H1 (cell line): ENCODE results near the gene LRRC18. TPM values are rescaled to one million over a fixed set of nuclear protein-coding genes. Genes with fewer than 3 reads are reported as not detected.

Experiments used
- CTCF ChIA-PET: fragments of 300-600 bp; sonication (Branson Sonifier 250); formaldehyde crosslinking; loops from one replicate; lab custom pipeline; 2021; ENCODE audit not compliant: partially characterized antibody; lab: Charles Lee
- POLR2A ChIA-PET: fragments of 300-600 bp; sonication (Branson Sonifier 250); formaldehyde crosslinking; loops from one replicate; lab custom pipeline; 2021; ENCODE audit warnings: inconsistent platforms; ENCODE audit not compliant: partially characterized antibody; lab: Charles Lee
- DNase-seq, 2 experiments: peaks; one replicate each; pipeline versions ENCODE4 v3.0.0 to v3.0.0-alpha.2; 2010 to 2022; ENCODE audit warnings: low spot score in 2 of 2, low read depth in 1 of 2, mixed read lengths in 1 of 2
- FAIRE-seq: peaks from 2 replicates; lab custom pipeline; 2011; peaks lifted over from hg19 to GRCh38; lab: Jason Lieb, UNC
- H2AFZ ChIP-seq: 2 replicates; pipeline ENCODE4 v1.8.1; 2012; ENCODE audit warnings: low read length, inconsistent platforms
- H2AK5ac ChIP-seq: 2 replicates; pipeline ENCODE4 v1.6.1; 2013; ENCODE audit warnings: low read depth, low read length
- H2BK120ac ChIP-seq: replicated peaks from 2 replicates; pipeline ENCODE3; 2013; ENCODE audit warnings: low read depth, low read length, inconsistent platforms
- H2BK12ac ChIP-seq: 2 replicates; pipeline ENCODE4 v1.6.1; 2013; ENCODE audit warnings: low read depth, low read length
- H2BK15ac ChIP-seq: 2 replicates; pipeline ENCODE4 v1.6.1; 2013; ENCODE audit warnings: low read length
- H2BK20ac ChIP-seq: 2 replicates; pipeline ENCODE4 v1.6.1; 2013; ENCODE audit warnings: low read length
- H2BK5ac ChIP-seq: 2 replicates; pipeline ENCODE4 v1.6.1; 2013; ENCODE audit warnings: low read depth, low read length
- H3K14ac ChIP-seq: 2 replicates; pipeline ENCODE4 v1.6.1; 2013; ENCODE audit warnings: inconsistent platforms; ENCODE audit not compliant: insufficient read length
- H3K18ac ChIP-seq: 2 replicates; pipeline ENCODE4 v1.6.1; 2013; ENCODE audit warnings: low read length; ENCODE audit errors: extremely low read depth
- H3K23ac ChIP-seq: 2 replicates; pipeline ENCODE4 v1.6.1; 2013; ENCODE audit warnings: inconsistent platforms; ENCODE audit not compliant: insufficient read length
- H3K23me2 ChIP-seq: 2 replicates; pipeline ENCODE4 v1.6.1; 2013; ENCODE audit warnings: low read depth, low read length
- H3K27ac ChIP-seq: 2 replicates; pipeline ENCODE4 v1.6.1; 2011; ENCODE audit warnings: low read depth, low read length, inconsistent platforms
- H3K27me3 ChIP-seq, 4 experiments: replicated peaks in 1 of 4; 1 replicate in 1 of 4; 2 replicates in 3 of 4; pipeline versions ENCODE4 v1.6.1 to v1.8.1; 2011 to 2013; ENCODE audit warnings: low read length in 3 of 4, mild to moderate bottlenecking in 3 of 4, inconsistent platforms in 2 of 4, mixed read lengths in 2 of 4, moderate library complexity in 1 of 4; ENCODE audit not compliant: control insufficient read depth in 3 of 4, insufficient read depth in 3 of 4; ENCODE audit errors: extremely low read depth in 1 of 4
- H3K36me3 ChIP-seq, 4 experiments: 2 replicates each; pipeline versions ENCODE4 v1.6.1 to v1.8.1; 2011 to 2013; ENCODE audit warnings: mild to moderate bottlenecking in 4 of 4, low read length in 3 of 4, moderate library complexity in 2 of 4, control low read depth in 1 of 4, inconsistent platforms in 1 of 4; ENCODE audit not compliant: insufficient read depth in 4 of 4, control insufficient read depth in 2 of 4
- H3K4ac ChIP-seq: replicated peaks from 2 replicates; pipeline ENCODE3; 2013; ENCODE audit warnings: low read length, low read depth, mixed read lengths, inconsistent platforms; ENCODE audit not compliant: insufficient read length
- H3K4me1 ChIP-seq, 4 experiments: replicated peaks in 1 of 4; 1 replicate in 1 of 4; 2 replicates in 3 of 4; pipeline versions ENCODE4 v1.6.1 to v1.8.1; 2011 to 2013; ENCODE audit warnings: low read length in 3 of 4, inconsistent platforms in 2 of 4, mixed read lengths in 1 of 4; ENCODE audit not compliant: insufficient read depth in 4 of 4, control insufficient read depth in 3 of 4
- H3K4me2 ChIP-seq, 2 experiments: 2 replicates each; pipeline versions ENCODE4 v1.6.1 to v1.8.1; 2011 to 2013; ENCODE audit warnings: low read depth in 2 of 2, low read length in 2 of 2, control low read depth in 1 of 2, inconsistent platforms in 1 of 2, mild to moderate bottlenecking in 1 of 2; ENCODE audit not compliant: insufficient read depth in 1 of 2
- H3K4me3 ChIP-seq, 4 experiments: fragments of 200-600, 300-600 bp in 1 of 4; sonication (generic), shearing (Covaris generic), sonication (Bioruptor Twin) in 1 of 4; 2 replicates each; pipeline versions ENCODE4 v1.5.1 to v1.8.1; 2011 to 2016; ENCODE audit warnings: low read length in 4 of 4, low read depth in 3 of 4, control low read depth in 2 of 4, inconsistent platforms in 2 of 4, mild to moderate bottlenecking in 2 of 4, mixed read lengths in 1 of 4, moderate library complexity in 1 of 4; ENCODE audit not compliant: insufficient read depth in 2 of 4; ENCODE audit errors: extremely low read depth in 1 of 4
- H3K56ac ChIP-seq: replicated peaks from 2 replicates; pipeline ENCODE3; 2013; ENCODE audit warnings: low read depth, mild to moderate bottlenecking, mixed read lengths, low read length, inconsistent platforms; ENCODE audit not compliant: insufficient read length
- H3K79me1 ChIP-seq: 2 replicates; pipeline ENCODE4 v1.6.1; 2013; ENCODE audit warnings: low read depth, low read length, control low read depth
- H3K79me2 ChIP-seq, 2 experiments: 2 replicates each; pipeline versions ENCODE4 v1.6.1 to v1.8.1; 2012 to 2013; ENCODE audit warnings: low read length in 2 of 2, mild to moderate bottlenecking in 2 of 2, inconsistent platforms in 1 of 2; ENCODE audit not compliant: insufficient read depth in 2 of 2, control insufficient read depth in 1 of 2
- H3K9ac ChIP-seq, 4 experiments: replicated peaks in 1 of 4; 1 replicate in 1 of 4; 2 replicates in 3 of 4; pipeline versions ENCODE4 v1.6.1 to v1.8.1; 2011 to 2013; ENCODE audit warnings: low read depth in 3 of 4, low read length in 3 of 4, control low read depth in 2 of 4, mild to moderate bottlenecking in 2 of 4, moderate library complexity in 2 of 4, inconsistent platforms in 1 of 4; ENCODE audit errors: extremely low read depth in 1 of 4
- H3K9me3 ChIP-seq, 2 experiments: 2 replicates each; pipeline versions ENCODE4 v1.6.1 to v1.8.1; 2012 to 2013; ENCODE audit warnings: mild to moderate bottlenecking in 2 of 2, moderate library complexity in 2 of 2, control low read depth in 1 of 2, inconsistent platforms in 1 of 2, low read depth in 1 of 2, low read length in 1 of 2, mixed read lengths in 1 of 2; ENCODE audit not compliant: insufficient read depth in 2 of 2
- H4K20me1 ChIP-seq, 2 experiments: replicated peaks in 1 of 2; 2 replicates each; pipeline versions ENCODE3 to v1.8.1; 2011 to 2013; ENCODE audit warnings: inconsistent platforms in 2 of 2, low read length in 2 of 2, mild to moderate bottlenecking in 1 of 2; ENCODE audit not compliant: insufficient read depth in 2 of 2, control insufficient read depth in 1 of 2
- H4K5ac ChIP-seq: 2 replicates; pipeline ENCODE4 v1.6.1; 2013; ENCODE audit warnings: low read length, low read depth, mixed read lengths, inconsistent platforms; ENCODE audit not compliant: insufficient read length
- H4K8ac ChIP-seq: 2 replicates; pipeline ENCODE4 v1.8.0; 2013; ENCODE audit warnings: mild to moderate bottlenecking, moderate library complexity, low read length, inconsistent platforms; ENCODE audit not compliant: insufficient read depth; ENCODE audit errors: extremely low read depth
- H4K91ac ChIP-seq: replicated peaks from 2 replicates; pipeline ENCODE3; 2013; ENCODE audit warnings: low read length, mixed read lengths, inconsistent platforms; ENCODE audit not compliant: insufficient read length
- CHD2 ChIP-seq: IDR thresholded peaks from 2 replicates; pipeline ENCODE4 v1.6.1; 2012; ENCODE audit warnings: low read length, improper control_type of control experiment
- CTCF ChIP-seq, 3 experiments: IDR thresholded peaks; 1 replicate in 2 of 3; 2 replicates in 1 of 3; pipeline versions ENCODE4 v1.5.1 to v1.6.1; 2011; ENCODE audit warnings: low read length in 3 of 3, mild to moderate bottlenecking in 3 of 3, inconsistent platforms in 2 of 3, low read depth in 1 of 3, moderate library complexity in 1 of 3; ENCODE audit not compliant: insufficient read depth in 1 of 3; ENCODE audit errors: control extremely low read depth in 1 of 3
- FOSL1 ChIP-seq: IDR thresholded peaks from 2 replicates; pipeline ENCODE4 v1.6.1; 2011; ENCODE audit warnings: mild to moderate bottlenecking, low read depth, low read length, moderate library complexity; ENCODE audit not compliant: insufficient read depth
- HDAC6 ChIP-seq: IDR thresholded peaks from one replicate; pipeline ENCODE4 v1.7.1; 2012; ENCODE audit warnings: low read depth, mild to moderate bottlenecking, inconsistent platforms, low read length, moderate library complexity
- JUN ChIP-seq: IDR thresholded peaks from 2 replicates; pipeline ENCODE4 v1.6.1; 2011; ENCODE audit warnings: low read depth, mild to moderate bottlenecking, improper control_type of control experiment, low read length
- MAFK ChIP-seq: IDR thresholded peaks from 2 replicates; pipeline ENCODE4 v1.6.1; 2012; ENCODE audit warnings: low read depth, mild to moderate bottlenecking, improper control_type of control experiment, low read length
- NANOG ChIP-seq: IDR thresholded peaks from 2 replicates; pipeline ENCODE4 v1.6.1; 2011; ENCODE audit warnings: low read length, low read depth, mild to moderate bottlenecking, inconsistent platforms; ENCODE audit not compliant: insufficient read depth, poor library complexity, severe bottlenecking
- SAP30 ChIP-seq: fragments of 300-600 bp; sonication (generic); IDR thresholded peaks from 2 replicates; pipeline ENCODE4 v1.7.1; 2012; ENCODE audit warnings: low read length, moderate library complexity, mild to moderate bottlenecking, inconsistent platforms; ENCODE audit not compliant: insufficient read depth, insufficient replicate concordance
- TEAD4 ChIP-seq: IDR thresholded peaks from 2 replicates; pipeline ENCODE4 v1.6.1; 2012; ENCODE audit warnings: low read depth, low read length, inconsistent platforms, mixed read lengths
- WGBS, 2 experiments: shearing (Covaris generic) in 1 of 2; methylation state at CpG; one replicate each; pipeline versions ENCODE4 v1.1.6 to v1.1.7; 2013 to 2015; ENCODE audit warnings: low lambda C conversion rate in 2 of 2, mixed read lengths in 2 of 2, inconsistent platforms in 1 of 2, low coverage in 1 of 2, missing lambda C conversion rate in 1 of 2; ENCODE audit not compliant: insufficient replicate concordance in 2 of 2, insufficient coverage in 1 of 2, insufficient read length in 1 of 2; ENCODE audit errors: extremely low coverage in 1 of 2, missing lambda C conversion rate in 1 of 2; 5-methylcytosine and 5-hydroxymethylcytosine counted together
- polyA plus RNA-seq, 7 experiments: library from polyadenylated mRNA; depleted of rRNA in 3 of 7; stranded (reverse) in 5 of 7; unstranded in 2 of 7; fragments of >200 nt in 5 of 7; fragments of 200-250 nt in 2 of 7; gene quantifications; 1 replicate in 5 of 7; 2 replicates in 1 of 7; 4 replicates in 1 of 7; pipeline versions ENCODE4 v1.2.1 to v1.2.3, GENCODE V29; 2011 to 2013; ENCODE audit warnings: missing spikeins in 2 of 7, mixed read lengths in 2 of 7
- total RNA-seq: library from RNA; stranded (reverse); fragmentation: NEBNext Ultra II Directional; extraction: Animal tissue kit (Norgen Biotek cat#: 25700); gene quantifications from 2 replicates; pipeline ENCODE4 v1.2.1, GENCODE V29; 2021
- TF ChIP-seq, protein P1 (sequence below): IDR thresholded peaks from 2 replicates; pipeline ENCODE4 v1.6.1; 2011; ENCODE audit warnings: low read length, improper control_type of control experiment

LRRC18 gene
- total and polyA plus RNA-seq, 2 of the 8 experiments (the other 6 are each of a cell fraction or from before 2014, with no cell fraction given) = not detected

- Histone ChIP-seq H3K79me1 (no peaks in the 10 kb centered on the region), H3K4me3 (no peak overlapping the region), H3K18ac (no peak overlapping the region), H3K4ac (no peak overlapping the region), H3K56ac (no peak overlapping the region), H4K5ac (no peak overlapping the region), H3K23ac (no peak overlapping the region), H2AK5ac (no peak overlapping the region), H3K79me2 (no peaks in the 10 kb centered on the region), H2BK5ac (no peak overlapping the region), H4K20me1 (no peaks in the 10 kb centered on the region), H4K8ac (peak overlapping the region; percentile 77; the same call in 1 of the 2 replicates), H3K4me1 (no peaks in the 10 kb centered on the region; a peak in 1 of 7 replicates), H3K14ac (no peak overlapping the region), H2BK12ac (no peak overlapping the region), H3K36me3 (no peaks in the 10 kb centered on the region), H2BK120ac (no peak overlapping the region), H3K9ac (no peak overlapping the region), H3K9me3 (no peaks in the 10 kb centered on the region), H3K27me3 (no peaks in the 10 kb centered on the region), H4K91ac (no peak overlapping the region), H2BK20ac (no peak overlapping the region), H3K4me2 (no peak overlapping the region), H2AFZ (no peak overlapping the region), H3K23me2 (no peaks in the 10 kb centered on the region), H2BK15ac (no peak overlapping the region), H3K27ac (no peak overlapping the region)
- 89% methylated on average over 14 of the region's 14 CpGs; no CpG with 5 or more reads in 1 of the 2 experiments for WGBS, 2 experiments
- POLR2A ChIA-PET = interaction anchor here (1.0 kb wide), 1 partner anchor 10 kb away, joined by 3 read pairs; no protein-coding TSS in a partner anchor
- no peak for FAIRE-seq
- DNase-seq = no peak
- CTCF ChIA-PET = interaction anchor here (2.4 to 3.3 kb wide), 2 partner anchors 12 to 312 kb away, joined by 5 to 18 read pairs; no protein-coding TSS in a partner anchor
- no peak for TF ChIP-seq TEAD4
- no peak for TF ChIP-seq CTCF (IDR thresholded peaks at IDR 0.05; ENCODE audit: control extremely low read depth in 1 of 3, insufficient read depth in 1 of 3, low read depth in 1 of 3, low read length in 3 of 3)
- no peak for TF ChIP-seq NANOG
- no peak for TF ChIP-seq HDAC6
- TF ChIP-seq, protein P1, sequence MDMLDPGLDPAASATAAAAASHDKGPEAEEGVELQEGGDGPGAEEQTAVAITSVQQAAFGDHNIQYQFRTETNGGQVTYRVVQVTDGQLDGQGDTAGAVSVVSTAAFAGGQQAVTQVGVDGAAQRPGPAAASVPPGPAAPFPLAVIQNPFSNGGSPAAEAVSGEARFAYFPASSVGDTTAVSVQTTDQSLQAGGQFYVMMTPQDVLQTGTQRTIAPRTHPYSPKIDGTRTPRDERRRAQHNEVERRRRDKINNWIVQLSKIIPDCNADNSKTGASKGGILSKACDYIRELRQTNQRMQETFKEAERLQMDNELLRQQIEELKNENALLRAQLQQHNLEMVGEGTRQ = no peak
- no peak for TF ChIP-seq JUN
- TF ChIP-seq CHD2 = no peak
- no peak for TF ChIP-seq FOSL1
- no peak for TF ChIP-seq MAFK
- TF ChIP-seq SAP30 = no peak
Observed at GRCh38 chr10:48970046-48970445, 30.4 kb upstream of the LRRC18 start.
